Heart left ventricle (tissue), 13 donors: ENCODE results near the gene PRSS57.

Experiments used
- CTCF ChIP-seq, 12 donors: fragments of 200-600 bp; sonication (generic) in 4 of 12; IDR thresholded peaks; one replicate each; pipeline versions ENCODE4 v1.5.0 to v1.8.0; 2018 to 2022; ENCODE audit warnings: antibody characterized with exemption in 12 of 12, mild to moderate bottlenecking in 5 of 12
- POLR2A ChIP-seq, 2 donors: fragments of 450-650 bp; IDR thresholded peaks; one replicate each; pipeline ENCODE4 v1.6.1; 2017; ENCODE audit warnings: antibody characterized with exemption in 2 of 2, mild to moderate bottlenecking in 2 of 2, moderate library complexity in 2 of 2
- donor health status: ischemic (EF 13 %, LVEDD 7.1; RV severe dilation, severe dysfunction).
- donor health status: DM: no; HTN: yes; CAD: no.
- donor health status: DM: no; HTN: no; CAD: no.
- donor health status: ischemic (EF 25% LVEDD 6.9; RV normal size, moderate dysfunction).
- donor health status: ischemic (EF 25% LVEDD 5.7; RV mildly dilated, moderate dysfunction).
- donor health status: ischemic (EF 35%, LVEDD 5.7; RV mildly dilated, moderate dysfunction).
- donor health status: nonischemic (EF 11% LVEDD 7.7; RV severe dilation, severe dysfunction).
- donor health status: DM: yes; HTN: yes; CAD: no.
- donor health status: PGD.
- donor health status: ischemic (EF 29% LVEDD 5.4; RV normal size, mild dysfunction).
- donor health status: nonischemic (EF 23%, LVEDD 6.1; RV moderate dilation, normal function).

GRCh38 chr19:738509-739128, 43.4 kb upstream of the PRSS57 start:
- no peak for TF ChIP-seq POLR2A (IDR thresholded peaks at IDR 0.05)
- TF ChIP-seq CTCF (IDR thresholded peaks at IDR 0.05) = no peak
